Neural progenitor cell (in vitro differentiated cells): ENCODE results near the gene ZNF616. TPM values are rescaled to one million over a fixed set of nuclear protein-coding genes. Genes with fewer than 3 reads are reported as not detected.
A peak's percentile ranks its signal among the peaks of the same experiment; 100 is the strongest.

Source experiments
- DNase-seq: peaks from one replicate; pipeline ENCODE4 v3.0.0-alpha.2; 2016; ENCODE audit warnings: low spot score
- H2AFZ ChIP-seq: fragments of 200-600 bp; sonication (generic); replicated peaks from 2 replicates; pipeline ENCODE4 v1.6.1; 2016; ENCODE audit warnings: antibody characterized with exemption
- H3F3A ChIP-seq: fragments of 200-600 bp; sonication (generic); 2 replicates; pipeline ENCODE4 v1.6.1; 2016; ENCODE audit warnings: antibody characterized with exemption, low read depth
- H3K27ac ChIP-seq: fragments of 200-600 bp; sonication (generic); 2 replicates; pipeline ENCODE4 v1.5.1; 2016; ENCODE audit warnings: mild to moderate bottlenecking
- H3K27me3 ChIP-seq: fragments of 200-600 bp; sonication (generic); 2 replicates; pipeline ENCODE4 v1.6.1; 2016; ENCODE audit warnings: mild to moderate bottlenecking, moderate library complexity
- H3K36me3 ChIP-seq: fragments of 200-600 bp; sonication (generic); 2 replicates; pipeline ENCODE4 v1.5.1; 2016
- H3K4me1 ChIP-seq: fragments of 200-600 bp; sonication (generic); 2 replicates; pipeline ENCODE4 v1.6.1; 2016; ENCODE audit warnings: mixed run types
- H3K4me2 ChIP-seq: fragments of 200-600 bp; sonication (generic); 2 replicates; pipeline ENCODE4 v1.6.1; 2016
- H3K4me3 ChIP-seq: fragments of 200-600 bp; sonication (generic); 2 replicates; pipeline ENCODE4 v1.5.1; 2016
- H3K79me2 ChIP-seq: fragments of 200-600 bp; sonication (generic); 2 replicates; pipeline ENCODE4 v1.6.1; 2016; ENCODE audit warnings: low read depth
- H3K9ac ChIP-seq: fragments of 200-600 bp; sonication (generic); 2 replicates; pipeline ENCODE4 v1.6.1; 2016
- H3K9me3 ChIP-seq: fragments of 200-600 bp; sonication (generic); 2 replicates; pipeline ENCODE4 v1.5.1; 2016; ENCODE audit warnings: low read depth
- H4K20me1 ChIP-seq: fragments of 200-600 bp; sonication (generic); 2 replicates; pipeline ENCODE4 v1.6.1; 2016; ENCODE audit warnings: low read depth
- H3K27ac Mint-ChIP-seq: 3 replicates; pipeline ENCODE4 v1.8.0; 2021; ENCODE audit warnings: mixed read lengths
- H3K27me3 Mint-ChIP-seq: 2 replicates; pipeline ENCODE4 v1.8.0; 2022; ENCODE audit warnings: low read depth, mild to moderate bottlenecking, inconsistent platforms, moderate library complexity, mixed read lengths; ENCODE audit not compliant: insufficient read depth
- H3K36me3 Mint-ChIP-seq: 3 replicates; pipeline ENCODE4 v1.8.0; 2021; ENCODE audit warnings: mixed read lengths
- H3K4me1 Mint-ChIP-seq: 3 replicates; pipeline ENCODE4 v1.8.0; 2021; ENCODE audit warnings: mixed read lengths
- H3K4me3 Mint-ChIP-seq: 3 replicates; pipeline ENCODE4 v1.8.0; 2021; ENCODE audit warnings: mild to moderate bottlenecking, moderate library complexity, mixed read lengths
- H3K9me3 Mint-ChIP-seq: 3 replicates; pipeline ENCODE4 v1.8.0; 2020; ENCODE audit warnings: mixed read lengths
- EZH2 ChIP-seq: fragments of 200-600 bp; sonication (generic); IDR thresholded peaks from 2 replicates; pipeline ENCODE4 v1.6.1; 2017; ENCODE audit warnings: antibody characterized with exemption, mild to moderate bottlenecking, moderate library complexity
- EZH2phosphoT487 ChIP-seq: fragments of 200-600 bp; sonication (generic); IDR thresholded peaks from 2 replicates; pipeline ENCODE4 v1.6.1; 2017; ENCODE audit warnings: antibody characterized with exemption
- total RNA-seq: library from RNA; depleted of rRNA; stranded (reverse); fragments of >200 nt; gene quantifications from 2 replicates; pipeline ENCODE4 v1.2.3, GENCODE V29; 2015; ENCODE audit warnings: low replicate concordance
- TF ChIP-seq, protein P1 (sequence below): fragments of 200-600 bp; sonication (generic); IDR thresholded peaks from 2 replicates; pipeline ENCODE4 v1.5.1; 2017; ENCODE audit warnings: antibody characterized with exemption, mild to moderate bottlenecking

Gene ZNF616
- total RNA-seq, 1 donor from 2014 or later: 38.4 TPM

DNA sequence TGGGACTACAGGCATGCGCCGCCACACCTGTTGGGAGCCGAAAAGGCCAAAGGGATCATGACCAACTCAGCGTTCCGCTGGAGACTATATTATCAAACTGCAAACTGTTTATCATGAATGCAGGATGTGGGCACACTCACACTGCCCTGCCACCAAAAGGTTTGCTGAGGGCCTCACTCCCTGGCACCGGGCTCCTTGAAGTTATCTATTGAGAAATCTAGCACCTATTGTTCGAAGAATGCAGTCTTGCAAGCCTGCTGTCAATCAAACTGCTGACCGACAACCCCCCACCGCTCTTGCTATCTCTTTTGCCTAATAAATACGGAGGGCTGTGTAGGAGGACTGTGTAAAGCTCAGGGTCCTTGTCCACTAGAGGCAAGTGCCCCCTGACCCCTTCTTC, 36.8 kb upstream of the ZNF616 start:
- H3K4me3 Mint-ChIP-seq: no peak overlapping the region

DNA sequence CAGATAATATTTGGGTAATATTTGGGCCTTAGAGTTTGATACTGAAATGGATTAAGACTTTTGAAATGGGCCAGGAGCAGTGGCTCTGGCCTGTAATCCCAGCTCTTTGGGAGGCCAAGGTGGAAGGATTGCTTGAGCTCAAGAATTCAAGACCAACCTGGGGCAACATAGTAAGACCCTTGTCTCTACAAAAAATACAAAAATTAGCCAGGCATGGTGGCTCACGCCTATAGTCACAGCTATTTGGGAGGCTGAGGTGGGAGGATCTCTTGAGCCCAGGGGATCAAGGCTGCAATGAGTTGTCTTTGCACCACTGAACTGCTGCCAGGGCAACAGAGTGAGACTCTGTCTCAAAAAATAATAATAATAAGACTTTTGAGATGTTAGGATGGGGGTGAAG, 32.6 kb upstream of the ZNF616 start:
- peak overlapping the region; percentile 91 for H2AFZ ChIP-seq
- peaks cover 16% of the 10 kb centered on the region for H3K27me3 ChIP-seq
- H3K4me3 ChIP-seq: no peak overlapping the region
- H3K79me2 ChIP-seq: no peaks in the 10 kb centered on the region
- H3K36me3 ChIP-seq: no peaks in the 10 kb centered on the region
- no peaks in the 10 kb centered on the region for H3K9me3 ChIP-seq
- no peak for TF ChIP-seq EZH2phosphoT487
- TF ChIP-seq, protein P1, sequence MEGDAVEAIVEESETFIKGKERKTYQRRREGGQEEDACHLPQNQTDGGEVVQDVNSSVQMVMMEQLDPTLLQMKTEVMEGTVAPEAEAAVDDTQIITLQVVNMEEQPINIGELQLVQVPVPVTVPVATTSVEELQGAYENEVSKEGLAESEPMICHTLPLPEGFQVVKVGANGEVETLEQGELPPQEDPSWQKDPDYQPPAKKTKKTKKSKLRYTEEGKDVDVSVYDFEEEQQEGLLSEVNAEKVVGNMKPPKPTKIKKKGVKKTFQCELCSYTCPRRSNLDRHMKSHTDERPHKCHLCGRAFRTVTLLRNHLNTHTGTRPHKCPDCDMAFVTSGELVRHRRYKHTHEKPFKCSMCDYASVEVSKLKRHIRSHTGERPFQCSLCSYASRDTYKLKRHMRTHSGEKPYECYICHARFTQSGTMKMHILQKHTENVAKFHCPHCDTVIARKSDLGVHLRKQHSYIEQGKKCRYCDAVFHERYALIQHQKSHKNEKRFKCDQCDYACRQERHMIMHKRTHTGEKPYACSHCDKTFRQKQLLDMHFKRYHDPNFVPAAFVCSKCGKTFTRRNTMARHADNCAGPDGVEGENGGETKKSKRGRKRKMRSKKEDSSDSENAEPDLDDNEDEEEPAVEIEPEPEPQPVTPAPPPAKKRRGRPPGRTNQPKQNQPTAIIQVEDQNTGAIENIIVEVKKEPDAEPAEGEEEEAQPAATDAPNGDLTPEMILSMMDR: no peak
- TF ChIP-seq EZH2: no peak
- no peak overlapping the region for H3K27ac ChIP-seq
- peaks cover 43% of the 10 kb centered on the region for H3K9me3 Mint-ChIP-seq
- no peak overlapping the region for H3K27ac Mint-ChIP-seq
- peaks cover 17% of the 10 kb centered on the region for H3K36me3 Mint-ChIP-seq
- no peak overlapping the region for H3K4me2 ChIP-seq
- H3K9ac ChIP-seq: no peak overlapping the region
- peaks cover 11% of the 10 kb centered on the region for H3F3A ChIP-seq
- no peak for DNase-seq
- peaks cover 22% of the 10 kb centered on the region for H3K4me1 Mint-ChIP-seq
- peak overlapping the region; percentile 92 for H3K4me3 Mint-ChIP-seq
- H3K27me3 Mint-ChIP-seq: peaks cover 22% of the 10 kb centered on the region
- H4K20me1 ChIP-seq: no peaks in the 10 kb centered on the region
- no peaks in the 10 kb centered on the region for H3K4me1 ChIP-seq

More for the DNA sequence above, 36.8 kb upstream of the ZNF616 start:
- Histone ChIP-seq H3K79me2 (no peaks in the 10 kb centered on the region), H3K27me3 (no peaks in the 10 kb centered on the region), H3K9ac (no peak overlapping the region), H3K4me2 (no peak overlapping the region), H3K4me3 (no peak overlapping the region), H2AFZ (no peak overlapping the region), H3K36me3 (no peaks in the 10 kb centered on the region), H3K27ac (no peak overlapping the region), H3F3A (peaks cover 5% of the 10 kb centered on the region), H3K9me3 (no peaks in the 10 kb centered on the region), H3K4me1 (no peaks in the 10 kb centered on the region), H4K20me1 (no peaks in the 10 kb centered on the region)
- H3K27me3 Mint-ChIP-seq: peaks cover 9% of the 10 kb centered on the region
- no peak overlapping the region for H3K27ac Mint-ChIP-seq
- DNase-seq: peak; percentile 29
- H3K4me1 Mint-ChIP-seq: peaks cover 14% of the 10 kb centered on the region
- H3K36me3 Mint-ChIP-seq: peaks cover 5% of the 10 kb centered on the region
- peaks cover 46% of the 10 kb centered on the region for H3K9me3 Mint-ChIP-seq
- TF ChIP-seq EZH2phosphoT487: no peak
- TF ChIP-seq, protein P1: no peak

DNA sequence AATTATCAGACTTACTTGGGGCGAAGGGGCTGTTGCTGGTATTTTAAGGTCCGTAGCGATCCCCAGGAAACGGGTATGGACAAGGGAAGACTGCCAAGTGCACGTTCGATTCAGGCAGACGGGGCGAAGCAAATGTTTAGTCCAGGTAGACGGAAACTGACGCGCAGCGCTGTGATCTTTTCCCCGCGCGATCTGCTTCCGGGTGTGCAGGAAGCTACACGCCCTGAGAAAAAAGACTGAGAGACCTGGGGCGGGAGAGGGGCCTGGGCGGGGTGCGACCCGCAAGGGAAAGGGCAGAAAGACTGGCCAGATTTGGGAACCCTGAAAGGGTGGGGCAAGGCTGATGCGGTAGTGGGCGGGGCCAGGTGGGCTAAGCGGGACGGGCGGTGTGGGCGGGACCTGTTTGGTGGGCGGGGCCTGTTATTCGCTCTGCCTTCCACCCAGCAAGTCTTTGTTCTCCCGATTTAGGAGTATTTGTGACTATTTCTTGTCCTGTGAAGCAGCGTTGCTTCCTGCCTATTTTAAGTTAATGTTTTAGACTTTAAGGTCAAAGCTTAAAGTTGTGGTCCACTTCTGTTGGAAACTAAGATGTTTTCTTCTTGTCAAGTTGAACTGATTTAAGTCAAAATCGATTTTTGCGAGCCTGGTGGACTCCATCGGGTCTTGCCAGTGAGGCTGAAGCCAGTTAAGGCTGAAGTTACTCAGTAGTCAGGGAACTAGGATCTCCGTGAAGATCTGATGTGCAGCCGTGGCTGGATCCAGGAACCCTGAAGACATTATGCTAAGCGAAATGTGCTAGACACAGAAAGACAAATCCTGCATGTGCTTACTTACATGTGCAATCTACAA, 31.8 kb upstream of the ZNF616 start, which contains the start of gene ZNF836:
ZNF836 (minus strand) TSS at position 301 of the 849 bp plus-strand sequence. CDS start 3,549 bp downstream, outside the sequence.
- Mint-ChIP-seq H3K4me1 (peaks cover 15% of the 10 kb centered on the region), H3K27me3 (peaks cover 21% of the 10 kb centered on the region), H3K4me3 (peak within 1 kb of the TSS; percentile 92), H3K36me3 (peaks cover 17% of the 10 kb centered on the region), H3K27ac (peak within 1 kb of the TSS; percentile 43), H3K9me3 (peaks cover 40% of the 10 kb centered on the region)
- H4K20me1 ChIP-seq: no peaks in the 10 kb centered on the region
- peaks cover 11% of the 10 kb centered on the region for H3F3A ChIP-seq
- no peak within 1 kb of the TSS for H3K27ac ChIP-seq
- peak within 1 kb of the TSS; percentile 91 for H2AFZ ChIP-seq
- peak; percentile 92 for DNase-seq
- TF ChIP-seq EZH2 (no peak), EZH2phosphoT487 (no peak)
- TF ChIP-seq, protein P1: no peak
- no peaks in the 10 kb centered on the region for H3K36me3 ChIP-seq
- H3K4me1 ChIP-seq: no peaks in the 10 kb centered on the region
- H3K27me3 ChIP-seq: peaks cover 16% of the 10 kb centered on the region
- H3K4me2 ChIP-seq: peak within 1 kb of the TSS; percentile 87
- no peaks in the 10 kb centered on the region for H3K79me2 ChIP-seq
- no peaks in the 10 kb centered on the region for H3K9me3 ChIP-seq
- no peak within 1 kb of the TSS for H3K9ac ChIP-seq
- peak within 1 kb of the TSS; percentile 80 for H3K4me3 ChIP-seq
